Right lung (tissue), 5 donors: ENCODE data around the gene PRR33. TPM values are rescaled to one million over a fixed set of nuclear protein-coding genes. Genes with fewer than 3 reads are reported as not detected.

ENCODE experiments used
- DNase-seq, 2 donors: peaks; one replicate each; pipeline ENCODE4 v3.0.0-alpha.2; 2013
- polyA plus RNA-seq, 5 donors: library from polyadenylated mRNA; unstranded; fragments of 120-200 nt; gene quantifications; one replicate each; pipeline versions ENCODE4 v1.2.1 to v1.2.3, GENCODE V29; 2013; ENCODE audit warnings: inconsistent platforms in 1 of 5, low replicate concordance in 1 of 5; ENCODE audit not compliant: insufficient read length in 5 of 5, insufficient read depth in 1 of 5

PRR33 gene
- polyA plus RNA-seq, 5 donors: 0.05 to 0.47 (median 0.16) TPM

- no peak for DNase-seq
These were observed 26.1 kb upstream of the PRR33 start for GRCh38 chr11:1917523-1918435.

GRCh38 chr11:1916986-1917522, 25.4 kb upstream of the PRR33 start:
- peak in 1 of 2 donors; percentile 52 for DNase-seq

GRCh38 chr11:1916132-1916985, 24.7 kb upstream of the PRR33 start:
- no peak for DNase-seq

GRCh38 chr11:1915795-1916131, 24.1 kb upstream of the PRR33 start:
- no peak for DNase-seq

- DNase-seq: no peak
These were observed 21.8 kb upstream of the PRR33 start for GRCh38 chr11:1913271-1914060.

- DNase-seq: no peak
These were observed 20.7 kb upstream of the PRR33 start for GRCh38 chr11:1912289-1912878.

- no peak for DNase-seq
These were observed 17.8 kb upstream of the PRR33 start for GRCh38 chr11:1909524-1909923.

GRCh38 chr11:1908618-1909017, 16.9 kb upstream of the PRR33 start:
- peak; percentile 72 to 77 for DNase-seq

GRCh38 chr11:1906611-1907423, 15.1 kb upstream of the PRR33 start:
- no peak for DNase-seq

GRCh38 chr11:1906181-1906580, 14.5 kb upstream of the PRR33 start:
- DNase-seq: no peak

GRCh38 chr11:1899686-1900085, 8.0 kb upstream of the PRR33 start:
- no peak for DNase-seq

GRCh38 chr11:1899090-1899489, 7.4 kb upstream of the PRR33 start:
- DNase-seq: no peak

- DNase-seq: no peak
These were observed 5.2 kb upstream of the PRR33 start for GRCh38 chr11:1896923-1897322.

GRCh38 chr11:1896468-1896867, 4.8 kb upstream of the PRR33 start:
- no peak for DNase-seq

- no peak for DNase-seq
These were observed 3.1 kb upstream of the PRR33 start for GRCh38 chr11:1894759-1895158.

GRCh38 chr11:1893581-1894359, 2.1 kb upstream of the PRR33 start:
- DNase-seq: no peak

GRCh38 chr11:1892558-1892957, 863 bp upstream of the PRR33 start:
- no peak for DNase-seq

GRCh38 chr11:1892116-1892515, 421 bp upstream of the PRR33 start:
- DNase-seq: no peak
